ENCODE measurements around the gene NOP16. TPM values are rescaled to one million over a fixed set of nuclear protein-coding genes. Genes with fewer than 3 reads are reported as not detected.

The NOP16 gene
- total RNA-seq, 1 experiment from 2014 or later, result 43.5 TPM

- no peaks in the 10 kb centered on the region for H3K4me1 ChIP-seq (replicated peaks)
- no peak overlapping the region for H3K4me3 ChIP-seq
- no peaks in the 10 kb centered on the region for H3K27me3 ChIP-seq (replicated peaks)
- H3K36me3 ChIP-seq, result peaks cover 61% of the 10 kb centered on the region
- H3K9me3 ChIP-seq (replicated peaks), result no peaks in the 10 kb centered on the region
- no peak for DNase-seq (ENCODE audit: low read depth in 1 of 2, low spot score in 2 of 2)
- H3K27ac ChIP-seq, result no peak overlapping the region
These were observed 17.4 kb upstream of the NOP16 start for GRCh38 chr5:176405656-176406435.

GRCh38 chr5:176401281-176402205 lies 13.1 kb upstream of the NOP16 start:
- Histone ChIP-seq H3K4me3 (no peak overlapping the region), H3K27me3 (replicated peaks) (no peaks in the 10 kb centered on the region), H3K27ac (no peak overlapping the region), H3K4me1 (replicated peaks) (no peaks in the 10 kb centered on the region), H3K9me3 (replicated peaks) (no peaks in the 10 kb centered on the region), H3K36me3 (peaks cover 56% of the 10 kb centered on the region)
- no peak for DNase-seq (ENCODE audit: low read depth in 1 of 2, low spot score in 2 of 2)

- Histone ChIP-seq H3K27ac (no peak overlapping the region), H3K36me3 (peaks cover 54% of the 10 kb centered on the region), H3K4me3 (no peak overlapping the region), H3K9me3 (replicated peaks) (no peaks in the 10 kb centered on the region), H3K4me1 (replicated peaks) (no peaks in the 10 kb centered on the region), H3K27me3 (replicated peaks) (no peaks in the 10 kb centered on the region)
- no peak for DNase-seq (ENCODE audit: low read depth in 1 of 2, low spot score in 2 of 2)
These were observed 12.2 kb upstream of the NOP16 start for GRCh38 chr5:176400382-176401156.

- no peaks in the 10 kb centered on the region for H3K9me3 ChIP-seq (replicated peaks)
- H3K27me3 ChIP-seq (replicated peaks), result no peaks in the 10 kb centered on the region
- DNase-seq (ENCODE audit: low read depth in 1 of 2, low spot score in 2 of 2), result no peak
- H3K4me1 ChIP-seq (replicated peaks), result no peaks in the 10 kb centered on the region
- H3K4me3 ChIP-seq, result no peak overlapping the region
- no peak overlapping the region for H3K27ac ChIP-seq
- H3K36me3 ChIP-seq, result peaks cover 55% of the 10 kb centered on the region
These were observed 9.5 kb upstream of the NOP16 start for GRCh38 chr5:176397736-176398420.

GRCh38 chr5:176396330-176396729 lies 7.9 kb upstream of the NOP16 start:
- no peak for DNase-seq (ENCODE audit: low read depth in 1 of 2, low spot score in 2 of 2)
- peaks cover 66% of the 10 kb centered on the region for H3K36me3 ChIP-seq
- no peaks in the 10 kb centered on the region for H3K9me3 ChIP-seq (replicated peaks)

GRCh38 chr5:176394881-176395675 lies 6.7 kb upstream of the NOP16 start:
- Histone ChIP-seq H3K4me1 (replicated peaks) (no peaks in the 10 kb centered on the region), H3K9me3 (replicated peaks) (no peaks in the 10 kb centered on the region), H3K27ac (no peak overlapping the region), H3K27me3 (replicated peaks) (no peaks in the 10 kb centered on the region), H3K36me3 (peaks cover 71% of the 10 kb centered on the region), H3K4me3 (no peak overlapping the region)
- no peak for DNase-seq (ENCODE audit: low read depth in 1 of 2, low spot score in 2 of 2)

More at GRCh38 chr5:176396330-176396729, 7.9 kb upstream of the NOP16 start:
- Histone ChIP-seq H3K27me3 (replicated peaks) (no peaks in the 10 kb centered on the region), H3K4me3 (no peak overlapping the region), H3K4me1 (replicated peaks) (no peaks in the 10 kb centered on the region), H3K27ac (no peak overlapping the region)

GRCh38 chr5:176394096-176394495 lies 5.7 kb upstream of the NOP16 start:
- no peak for DNase-seq (ENCODE audit: low read depth in 1 of 2, low spot score in 2 of 2)
- no peaks in the 10 kb centered on the region for H3K9me3 ChIP-seq (replicated peaks)
- H3K27me3 ChIP-seq (replicated peaks), result no peaks in the 10 kb centered on the region
- no peak overlapping the region for H3K27ac ChIP-seq
- peaks cover 76% of the 10 kb centered on the region for H3K36me3 ChIP-seq
- no peak overlapping the region for H3K4me3 ChIP-seq
- peaks cover 5% of the 10 kb centered on the region for H3K4me1 ChIP-seq (replicated peaks)

GRCh38 chr5:176392526-176392925 lies 4.1 kb upstream of the NOP16 start:
- H3K4me1 ChIP-seq (replicated peaks), result peaks cover 7% of the 10 kb centered on the region
- H3K9me3 ChIP-seq (replicated peaks), result no peaks in the 10 kb centered on the region

GRCh38 chr5:176391999-176392398 lies 3.6 kb upstream of the NOP16 start:
- no peak for DNase-seq (ENCODE audit: low read depth in 1 of 2, low spot score in 2 of 2)
- Histone ChIP-seq H3K9me3 (replicated peaks) (no peaks in the 10 kb centered on the region), H3K27me3 (replicated peaks) (no peaks in the 10 kb centered on the region), H3K36me3 (peaks cover 76% of the 10 kb centered on the region), H3K4me3 (no peak overlapping the region), H3K4me1 (replicated peaks) (peaks cover 13% of the 10 kb centered on the region), H3K27ac (no peak overlapping the region)

More at GRCh38 chr5:176392526-176392925, 4.1 kb upstream of the NOP16 start:
- H3K27me3 ChIP-seq (replicated peaks), result no peaks in the 10 kb centered on the region
- no peak overlapping the region for H3K27ac ChIP-seq
- DNase-seq (ENCODE audit: low read depth in 1 of 2, low spot score in 2 of 2), result no peak
- peaks cover 72% of the 10 kb centered on the region for H3K36me3 ChIP-seq
- no peak overlapping the region for H3K4me3 ChIP-seq

- Histone ChIP-seq H3K27me3 (replicated peaks) (no peaks in the 10 kb centered on the region), H3K4me3 (no peak overlapping the region), H3K9me3 (replicated peaks) (no peaks in the 10 kb centered on the region), H3K4me1 (replicated peaks) (peaks cover 14% of the 10 kb centered on the region), H3K36me3 (peaks cover 75% of the 10 kb centered on the region), H3K27ac (no peak overlapping the region)
- DNase-seq (ENCODE audit: low read depth in 1 of 2, low spot score in 2 of 2), result no peak
These were observed 3.1 kb upstream of the NOP16 start for GRCh38 chr5:176391479-176391878.

- H3K9me3 ChIP-seq (replicated peaks), result no peaks in the 10 kb centered on the region
- DNase-seq (ENCODE audit: low read depth in 1 of 2, low spot score in 2 of 2), result no peak
- H3K4me1 ChIP-seq (replicated peaks), result peaks cover 14% of the 10 kb centered on the region
- H3K27me3 ChIP-seq (replicated peaks), result no peaks in the 10 kb centered on the region
- H3K36me3 ChIP-seq, result peaks cover 84% of the 10 kb centered on the region
- H3K27ac ChIP-seq, result peak overlapping the region; percentile 58
- H3K4me3 ChIP-seq, result peak overlapping the region; percentile 55
These were observed 1.0 kb upstream of the NOP16 start for GRCh38 chr5:176389135-176390123.
